ENCODE results near the gene DCAF12. TPM values are rescaled to one million over a fixed set of nuclear protein-coding genes. Genes with fewer than 3 reads are reported as not detected.

DCAF12 gene
- total and polyA plus RNA-seq, 2 of the 13 experiments (the other 11 are each of a cell fraction or from before 2014, with no cell fraction given), result 26.8 to 37.4 TPM

Small RNA genes lying within 50 kb of the gene (small RNA-seq; reads per million reads assigned to genes)
- gene RN7SKP114 (ENCODE audit: insufficient read depth in 2 of 3, insufficient read length in 3 of 3, low read depth in 2 of 3, low replicate concordance in 1 of 3), result 0 reads per million in 3 experiments

Other genes with a start within 250 kb of the DCAF12 start
- 17.5 and 19.0 TPM in 2 replicates for gene UBAP2, start 77.8 kb downstream of the DCAF12 start, total RNA-seq (2016; rRNA removed; fragmentation: Illumina TruSeq; extraction: Trizol)
- gene UBAP2, start 77.8 kb downstream of the DCAF12 start, polyA plus RNA-seq (2011; rRNA removed), result 22.0 and 26.0 TPM in 2 replicates
- 19.5 and 25.0 TPM in 2 replicates for gene UBAP1, start 52.3 kb upstream of the DCAF12 start, total RNA-seq (2016; rRNA removed; fragmentation: Illumina TruSeq; extraction: Trizol)
- gene UBAP1, start 52.3 kb upstream of the DCAF12 start, polyA plus RNA-seq (2011; rRNA removed), result 39.9 and 40.5 TPM in 2 replicates
- 2.8 and 3.0 TPM in 2 replicates for gene KIF24, start 202.6 kb upstream of the DCAF12 start, total RNA-seq (2016; rRNA removed; fragmentation: Illumina TruSeq; extraction: Trizol)
- 1.1 TPM in 2 replicates for gene KIF24, start 202.6 kb upstream of the DCAF12 start, polyA plus RNA-seq (2011; rRNA removed)
- 19.9 and 28.0 TPM in 2 replicates for gene NUDT2, start 202.9 kb upstream of the DCAF12 start, total RNA-seq (2016; rRNA removed; fragmentation: Illumina TruSeq; extraction: Trizol)
- 19.9 and 24.6 TPM in 2 replicates for gene NUDT2, start 202.9 kb upstream of the DCAF12 start, polyA plus RNA-seq (2011; rRNA removed)